GM23338 (cell line): ENCODE results near the gene PRKAR1A. TPM values are rescaled to one million over a fixed set of nuclear protein-coding genes. Genes with fewer than 3 reads are reported as not detected.

Experiments
- ATAC-seq: fragments of 200-7000 bp; cut with Tn5 transposase; 3 replicates; pipeline ENCODE4 v1.9.1; 2020
- DNase-seq: peaks from one replicate; pipeline ENCODE4 v3.0.0-alpha.2; 2015; ENCODE audit warnings: low spot score
- H2AFZ ChIP-seq: fragments of 200-600 bp; sonication (generic); 2 replicates; pipeline ENCODE4 v1.8.0; 2016; ENCODE audit warnings: antibody characterized with exemption, mild to moderate bottlenecking, moderate library complexity
- H3F3A ChIP-seq: fragments of 200-600 bp; sonication (generic); replicated peaks from 2 replicates; pipeline ENCODE4 v1.8.0; 2017; ENCODE audit warnings: antibody characterized with exemption, mixed run types, low read depth
- H3K27ac ChIP-seq: fragments of 200-600 bp; sonication (generic); 2 replicates; pipeline ENCODE4 v1.6.1; 2016; ENCODE audit warnings: low read depth
- H3K27me3 ChIP-seq: fragments of 200-600 bp; sonication (generic); 2 replicates; pipeline ENCODE4 v1.8.0; 2016; ENCODE audit warnings: mild to moderate bottlenecking, mixed run types, moderate library complexity; ENCODE audit not compliant: insufficient read depth
- H3K36me3 ChIP-seq: fragments of 200-600 bp; sonication (generic); 2 replicates; pipeline ENCODE4 v1.8.0; 2016; ENCODE audit warnings: mild to moderate bottlenecking; ENCODE audit not compliant: insufficient read depth
- H3K4me1 ChIP-seq: fragments of 200-600 bp; sonication (generic); 2 replicates; pipeline ENCODE4 v1.8.0; 2016; ENCODE audit warnings: mild to moderate bottlenecking, moderate library complexity; ENCODE audit not compliant: insufficient read depth
- H3K4me2 ChIP-seq: fragments of 200-600 bp; sonication (generic); 2 replicates; pipeline ENCODE4 v1.7.1; 2017; ENCODE audit warnings: mixed run types
- H3K4me3 ChIP-seq: fragments of 200-600 bp; sonication (generic); 2 replicates; pipeline ENCODE4 v1.6.1; 2016; ENCODE audit warnings: mixed run types
- H3K79me2 ChIP-seq: fragments of 200-600 bp; sonication (generic); replicated peaks from 2 replicates; pipeline ENCODE4 v1.8.0; 2017; ENCODE audit warnings: mild to moderate bottlenecking; ENCODE audit not compliant: insufficient read depth
- H3K9me2 ChIP-seq: fragments of 200-600 bp; sonication (generic); 2 replicates; pipeline ENCODE4 v1.8.0; 2017; ENCODE audit not compliant: insufficient read depth
- H4K20me1 ChIP-seq: fragments of 200-600 bp; sonication (generic); replicated peaks from 2 replicates; pipeline ENCODE4 v1.8.0; 2017; ENCODE audit warnings: mild to moderate bottlenecking; ENCODE audit not compliant: insufficient read depth
- H3K27ac Mint-ChIP-seq: 2 replicates; pipeline ENCODE4 v1.8.0; 2020; ENCODE audit warnings: inconsistent platforms, mild to moderate bottlenecking, moderate library complexity, mixed read lengths
- H3K27me3 Mint-ChIP-seq: 3 replicates; pipeline ENCODE4 v1.8.0; 2022; ENCODE audit warnings: low read depth, mild to moderate bottlenecking, moderate library complexity, mixed read lengths, inconsistent platforms; ENCODE audit not compliant: insufficient read depth, poor library complexity
- H3K36me3 Mint-ChIP-seq: 3 replicates; pipeline ENCODE4 v1.8.0; 2021; ENCODE audit warnings: low read depth, mild to moderate bottlenecking, inconsistent platforms, moderate library complexity, mixed read lengths
- H3K4me1 Mint-ChIP-seq: 3 replicates; pipeline ENCODE4 v1.8.0; 2020; ENCODE audit warnings: mild to moderate bottlenecking, inconsistent platforms, mixed read lengths
- H3K4me3 Mint-ChIP-seq: 3 replicates; pipeline ENCODE4 v1.8.0; 2021; ENCODE audit warnings: moderate library complexity, mild to moderate bottlenecking, inconsistent platforms, mixed read lengths
- H3K9me3 Mint-ChIP-seq: 3 replicates; pipeline ENCODE4 v1.8.0; 2020; ENCODE audit warnings: moderate library complexity, mild to moderate bottlenecking, inconsistent platforms, mixed read lengths
- EZH2 ChIP-seq: fragments of 200-600 bp; sonication (generic); IDR thresholded peaks from one replicate; pipeline ENCODE4 v1.8.0; 2017; ENCODE audit warnings: antibody characterized with exemption, mild to moderate bottlenecking, low read depth; ENCODE audit not compliant: unreplicated experiment
- EZH2phosphoT487 ChIP-seq: fragments of 200-600 bp; sonication (generic); IDR thresholded peaks from one replicate; pipeline ENCODE4 v1.8.1; 2018; ENCODE audit warnings: antibody characterized with exemption; ENCODE audit not compliant: unreplicated experiment
- NANOG ChIP-seq: IDR thresholded peaks from 2 replicates; pipeline ENCODE4 v1.6.1; 2016; ENCODE audit warnings: antibody characterized with exemption, borderline replicate concordance
- POLR2AphosphoS5 ChIP-seq: IDR thresholded peaks from 2 replicates; pipeline ENCODE4 v1.6.1; 2016; ENCODE audit warnings: antibody characterized with exemption, low read depth
- STAT1 ChIP-seq: IDR thresholded peaks from one replicate; pipeline ENCODE4 v1.6.1; 2016; ENCODE audit warnings: antibody characterized with exemption; ENCODE audit not compliant: unreplicated experiment
- ZNF114 ChIP-seq: fragments of 250-450 bp; sonication (Bioruptor Pico); IDR thresholded peaks from 2 replicates; pipeline ENCODE4 v1.5.0; 2020; ENCODE audit warnings: mild to moderate bottlenecking, moderate library complexity
- polyA plus RNA-seq: library from polyadenylated mRNA; unstranded; fragments of >200 nt; fragmentation: Nextera tagmentation; extraction: Ambion mirVana; gene quantifications from 2 replicates; pipeline ENCODE4 v1.2.1, GENCODE V29; 2016
- total RNA-seq: library from RNA; depleted of rRNA; stranded (reverse); fragments of >200 nt; shearing (Covaris generic); gene quantifications from 2 replicates; pipeline ENCODE4 v1.2.3, GENCODE V29; 2014
- TF ChIP-seq, protein P1 (sequence below): IDR thresholded peaks from 2 replicates; pipeline ENCODE4 v1.6.1; 2016; ENCODE audit warnings: antibody characterized with exemption
- TF ChIP-seq, protein P2 (sequence below), 2 experiments: fragments of 200-600 bp in 1 of 2; sonication (generic) in 1 of 2; conservative IDR thresholded peaks; 2 replicates each; pipeline versions ENCODE4 v1.5.1 to v1.6.1; 2016 to 2017; ENCODE audit warnings: antibody characterized with exemption in 2 of 2, low read depth in 2 of 2, mild to moderate bottlenecking in 2 of 2, moderate library complexity in 1 of 2
- TF ChIP-seq, protein P3 (sequence below): IDR thresholded peaks from one replicate; pipeline ENCODE4 v1.6.1; 2018; ENCODE audit warnings: antibody characterized with exemption; ENCODE audit not compliant: unreplicated experiment

Gene PRKAR1A
- total and polyA plus RNA-seq, 2 experiments from 2014 or later: 90.1 to 100 TPM

DNA sequence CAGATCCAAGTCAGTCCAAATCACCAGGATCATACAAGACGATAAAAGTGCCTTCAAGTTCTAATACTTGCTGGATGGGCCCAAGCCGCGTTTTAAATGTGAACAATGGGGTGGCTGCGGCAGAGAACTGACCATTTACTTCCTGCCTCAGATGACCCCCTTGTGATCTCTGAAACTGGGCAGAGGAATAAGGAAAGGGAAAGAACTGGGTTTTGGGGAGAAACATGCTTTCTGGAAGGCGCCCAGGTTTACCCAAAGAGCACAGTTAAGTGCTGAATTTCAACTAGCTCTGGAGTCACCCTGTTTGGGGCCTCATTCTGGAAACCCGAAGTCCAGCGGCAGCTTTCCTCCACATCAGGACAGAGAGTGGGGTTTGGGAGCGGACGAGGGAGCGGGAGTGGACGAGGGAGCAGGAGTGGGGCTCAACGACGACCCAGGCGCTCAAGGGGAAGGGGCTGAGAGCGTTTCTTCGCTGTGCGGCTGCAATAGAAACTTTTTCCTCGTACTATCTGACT is 87.4 kb downstream of the PRKAR1A start:
- ATAC-seq (no peak), DNase-seq (peak; percentile 28)
- Histone ChIP-seq H3K9me2 (0 out of 2 replicates have a peak, but pooled peaks cover 7% of the 10 kb centered on the region), H3K4me1 (peaks cover 32% of the 10 kb centered on the region), H3K27ac (no peak overlapping the region), H3F3A (0 out of 2 replicates have a peak, but pooled peaks cover 2% of the 10 kb centered on the region), H3K27me3 (peaks cover 42% of the 10 kb centered on the region), H3K4me2 (peak overlapping the region; percentile 95), H3K79me2 (no peaks in the 10 kb centered on the region; the same call in 1 of the 2 replicates), H3K36me3 (no peaks in the 10 kb centered on the region), H4K20me1 (no peaks in the 10 kb centered on the region), H2AFZ (peak overlapping the region; percentile 97), H3K4me3 (peak overlapping the region; percentile 81)
- TF ChIP-seq, protein P1, sequence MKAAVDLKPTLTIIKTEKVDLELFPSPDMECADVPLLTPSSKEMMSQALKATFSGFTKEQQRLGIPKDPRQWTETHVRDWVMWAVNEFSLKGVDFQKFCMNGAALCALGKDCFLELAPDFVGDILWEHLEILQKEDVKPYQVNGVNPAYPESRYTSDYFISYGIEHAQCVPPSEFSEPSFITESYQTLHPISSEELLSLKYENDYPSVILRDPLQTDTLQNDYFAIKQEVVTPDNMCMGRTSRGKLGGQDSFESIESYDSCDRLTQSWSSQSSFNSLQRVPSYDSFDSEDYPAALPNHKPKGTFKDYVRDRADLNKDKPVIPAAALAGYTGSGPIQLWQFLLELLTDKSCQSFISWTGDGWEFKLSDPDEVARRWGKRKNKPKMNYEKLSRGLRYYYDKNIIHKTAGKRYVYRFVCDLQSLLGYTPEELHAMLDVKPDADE: no peak
- peak; percentile 12 for TF ChIP-seq EZH2
- TF ChIP-seq STAT1: no peak
- no peak for TF ChIP-seq POLR2AphosphoS5
- Mint-ChIP-seq H3K36me3 (no peaks in the 10 kb centered on the region), H3K4me1 (peaks cover 21% of the 10 kb centered on the region), H3K27ac (no peak overlapping the region), H3K9me3 (no peaks in the 10 kb centered on the region; the same call in 2 of the 3 replicates), H3K27me3 (peaks cover 25% of the 10 kb centered on the region), H3K4me3 (peak overlapping the region; percentile 75)

DNA sequence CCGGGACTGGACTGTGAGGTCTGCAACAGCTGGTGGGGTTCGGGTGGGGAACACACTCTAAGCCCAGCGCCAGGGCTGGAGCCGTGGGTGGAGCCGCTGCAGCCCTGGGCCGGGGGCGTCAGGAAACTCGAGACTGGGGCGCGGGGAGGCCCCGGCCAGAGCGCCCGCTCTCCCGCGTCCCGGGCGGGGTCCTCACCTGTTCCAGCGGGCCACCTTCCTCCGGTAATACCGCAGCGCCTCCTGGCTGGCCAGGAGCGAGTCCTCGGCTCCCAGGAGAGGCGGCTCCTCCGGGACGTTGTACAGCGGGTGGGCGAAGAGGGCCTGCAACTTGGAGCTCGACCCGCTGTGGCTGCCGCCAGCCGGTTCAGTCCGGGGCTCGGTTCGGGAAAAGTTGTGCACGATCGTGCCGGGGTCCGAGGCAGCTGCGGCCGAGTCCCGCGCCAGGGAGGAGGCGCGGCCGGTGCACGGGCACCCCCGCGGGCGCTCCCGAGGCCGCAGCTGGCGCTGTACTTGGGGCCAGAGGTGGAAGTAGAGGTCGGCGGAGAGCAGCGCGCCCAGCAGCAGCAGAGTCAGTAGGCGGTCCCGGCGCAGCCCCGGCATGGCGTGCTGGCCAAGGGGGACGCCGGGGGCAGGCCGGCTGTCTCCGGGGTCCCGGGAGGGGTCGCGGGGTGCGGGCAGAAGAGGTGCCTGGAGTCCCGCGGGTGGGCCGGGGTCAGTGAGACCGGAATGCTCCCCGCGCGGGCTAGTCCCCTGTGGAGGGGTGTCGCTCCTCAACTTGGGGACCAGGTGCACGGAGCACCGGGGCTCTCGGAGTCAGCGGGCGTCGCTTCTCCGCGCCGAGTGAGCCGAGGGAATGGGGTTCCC is 88.1 kb downstream of the PRKAR1A start:
- peak overlapping the region; percentile 75 for H3K4me3 Mint-ChIP-seq
- H3K4me2 ChIP-seq: peak overlapping the region; percentile 95
- no peak overlapping the region for H3K27ac Mint-ChIP-seq
- DNase-seq: peak; percentile 84
- peak overlapping the region; percentile 97 for H2AFZ ChIP-seq
- no peaks in the 10 kb centered on the region for H4K20me1 ChIP-seq
- H3K27me3 ChIP-seq: peaks cover 42% of the 10 kb centered on the region
- H3K27ac ChIP-seq: no peak overlapping the region
- TF ChIP-seq, protein P2, sequence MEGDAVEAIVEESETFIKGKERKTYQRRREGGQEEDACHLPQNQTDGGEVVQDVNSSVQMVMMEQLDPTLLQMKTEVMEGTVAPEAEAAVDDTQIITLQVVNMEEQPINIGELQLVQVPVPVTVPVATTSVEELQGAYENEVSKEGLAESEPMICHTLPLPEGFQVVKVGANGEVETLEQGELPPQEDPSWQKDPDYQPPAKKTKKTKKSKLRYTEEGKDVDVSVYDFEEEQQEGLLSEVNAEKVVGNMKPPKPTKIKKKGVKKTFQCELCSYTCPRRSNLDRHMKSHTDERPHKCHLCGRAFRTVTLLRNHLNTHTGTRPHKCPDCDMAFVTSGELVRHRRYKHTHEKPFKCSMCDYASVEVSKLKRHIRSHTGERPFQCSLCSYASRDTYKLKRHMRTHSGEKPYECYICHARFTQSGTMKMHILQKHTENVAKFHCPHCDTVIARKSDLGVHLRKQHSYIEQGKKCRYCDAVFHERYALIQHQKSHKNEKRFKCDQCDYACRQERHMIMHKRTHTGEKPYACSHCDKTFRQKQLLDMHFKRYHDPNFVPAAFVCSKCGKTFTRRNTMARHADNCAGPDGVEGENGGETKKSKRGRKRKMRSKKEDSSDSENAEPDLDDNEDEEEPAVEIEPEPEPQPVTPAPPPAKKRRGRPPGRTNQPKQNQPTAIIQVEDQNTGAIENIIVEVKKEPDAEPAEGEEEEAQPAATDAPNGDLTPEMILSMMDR (conservative IDR thresholded peaks at IDR 0.05; ENCODE audit: low read depth in 2 of 2): peak; percentile 50 to 73
- TF ChIP-seq EZH2phosphoT487 (no peak), POLR2AphosphoS5 (0 out of 2 replicates have a peak, but pooled peaks have one; percentile 6), STAT1 (no peak), EZH2 (peak; percentile 23), NANOG (no peak), ZNF114 (CRISPR knock-in tag) (no peak)
- TF ChIP-seq, protein P3, sequence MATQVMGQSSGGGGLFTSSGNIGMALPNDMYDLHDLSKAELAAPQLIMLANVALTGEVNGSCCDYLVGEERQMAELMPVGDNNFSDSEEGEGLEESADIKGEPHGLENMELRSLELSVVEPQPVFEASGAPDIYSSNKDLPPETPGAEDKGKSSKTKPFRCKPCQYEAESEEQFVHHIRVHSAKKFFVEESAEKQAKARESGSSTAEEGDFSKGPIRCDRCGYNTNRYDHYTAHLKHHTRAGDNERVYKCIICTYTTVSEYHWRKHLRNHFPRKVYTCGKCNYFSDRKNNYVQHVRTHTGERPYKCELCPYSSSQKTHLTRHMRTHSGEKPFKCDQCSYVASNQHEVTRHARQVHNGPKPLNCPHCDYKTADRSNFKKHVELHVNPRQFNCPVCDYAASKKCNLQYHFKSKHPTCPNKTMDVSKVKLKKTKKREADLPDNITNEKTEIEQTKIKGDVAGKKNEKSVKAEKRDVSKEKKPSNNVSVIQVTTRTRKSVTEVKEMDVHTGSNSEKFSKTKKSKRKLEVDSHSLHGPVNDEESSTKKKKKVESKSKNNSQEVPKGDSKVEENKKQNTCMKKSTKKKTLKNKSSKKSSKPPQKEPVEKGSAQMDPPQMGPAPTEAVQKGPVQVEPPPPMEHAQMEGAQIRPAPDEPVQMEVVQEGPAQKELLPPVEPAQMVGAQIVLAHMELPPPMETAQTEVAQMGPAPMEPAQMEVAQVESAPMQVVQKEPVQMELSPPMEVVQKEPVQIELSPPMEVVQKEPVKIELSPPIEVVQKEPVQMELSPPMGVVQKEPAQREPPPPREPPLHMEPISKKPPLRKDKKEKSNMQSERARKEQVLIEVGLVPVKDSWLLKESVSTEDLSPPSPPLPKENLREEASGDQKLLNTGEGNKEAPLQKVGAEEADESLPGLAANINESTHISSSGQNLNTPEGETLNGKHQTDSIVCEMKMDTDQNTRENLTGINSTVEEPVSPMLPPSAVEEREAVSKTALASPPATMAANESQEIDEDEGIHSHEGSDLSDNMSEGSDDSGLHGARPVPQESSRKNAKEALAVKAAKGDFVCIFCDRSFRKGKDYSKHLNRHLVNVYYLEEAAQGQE: no peak
- peaks cover 38% of the 10 kb centered on the region for H3K4me1 ChIP-seq
- no peaks in the 10 kb centered on the region; the same call in 1 of the 2 replicates for H3K79me2 ChIP-seq
- H3K36me3 ChIP-seq: no peaks in the 10 kb centered on the region
- H3K4me3 ChIP-seq: peak overlapping the region; percentile 81
- 0 out of 2 replicates have a peak, but pooled peaks cover 2% of the 10 kb centered on the region for H3F3A ChIP-seq
- peaks cover 11% of the 10 kb centered on the region; the same call in 1 of the 2 replicates for H3K9me2 ChIP-seq
- H3K27me3 Mint-ChIP-seq: peaks cover 27% of the 10 kb centered on the region
- no peaks in the 10 kb centered on the region for H3K36me3 Mint-ChIP-seq
- H3K4me1 Mint-ChIP-seq: peaks cover 25% of the 10 kb centered on the region
- ATAC-seq: peak; percentile 85
- H3K9me3 Mint-ChIP-seq: no peaks in the 10 kb centered on the region; the same call in 2 of the 3 replicates
